GM21390 (cell line): ENCODE results near the gene SPDYE1.
"Not testable (repeated sequence)": the region's sequence is repeated elsewhere in the genome, so short reads cannot be mapped to it uniquely, and the experiment has no call there.

Experiments used
- ATAC-seq: cut with Tn5 transposase; IDR thresholded peaks from one replicate; pipeline ENCODE4 v1.9.1; 2021; ENCODE audit not compliant: unreplicated experiment

Gene SPDYE1

GRCh38 chr7:43990829-43991228, 6.9 kb upstream of the SPDYE1 start:
- not testable (repeated sequence) for ATAC-seq

GRCh38 chr7:43992896-43993295, 4.8 kb upstream of the SPDYE1 start:
- ATAC-seq = peak; percentile 82

- not testable (repeated sequence) for ATAC-seq
These were observed 3.0 kb upstream of the SPDYE1 start for GRCh38 chr7:43994681-43995080.

GRCh38 chr7:44012081-44012480, 14.4 kb downstream of the SPDYE1 start:
- not testable (repeated sequence) for ATAC-seq

- not testable (repeated sequence) for ATAC-seq
These were observed 17.4 kb downstream of the SPDYE1 start for GRCh38 chr7:44015090-44015489.

GRCh38 chr7:44018857-44019807, 21.4 kb downstream of the SPDYE1 start:
- peak; percentile 95 for ATAC-seq

GRCh38 chr7:44019825-44020224, 22.1 kb downstream of the SPDYE1 start:
- not testable (repeated sequence) for ATAC-seq

- not testable (repeated sequence) for ATAC-seq
These were observed 24.4 kb downstream of the SPDYE1 start for GRCh38 chr7:44022069-44022468.

GRCh38 chr7:44022796-44023467, 25.2 kb downstream of the SPDYE1 start:
- ATAC-seq = not testable (repeated sequence)

GRCh38 chr7:44029433-44029832, 31.7 kb downstream of the SPDYE1 start:
- ATAC-seq = not testable (repeated sequence)

GRCh38 chr7:44030029-44030428, 32.3 kb downstream of the SPDYE1 start:
- not testable (repeated sequence) for ATAC-seq

- not testable (repeated sequence) for ATAC-seq
These were observed 33.6 kb downstream of the SPDYE1 start for GRCh38 chr7:44031319-44031718.

GRCh38 chr7:44032031-44032430, 34.3 kb downstream of the SPDYE1 start:
- ATAC-seq = not testable (repeated sequence)

- not testable (repeated sequence) for ATAC-seq
These were observed 36.5 kb downstream of the SPDYE1 start for GRCh38 chr7:44033971-44034844.

- ATAC-seq = not testable (repeated sequence)
These were observed 38.7 kb downstream of the SPDYE1 start for GRCh38 chr7:44036364-44036763.

- ATAC-seq = not testable (repeated sequence)
These were observed 40.3 kb downstream of the SPDYE1 start for GRCh38 chr7:44037951-44038350.

GRCh38 chr7:44038553-44038952, 40.9 kb downstream of the SPDYE1 start:
- ATAC-seq = not testable (repeated sequence)

- peak; percentile 68 for ATAC-seq
These were observed 41.4 kb downstream of the SPDYE1 start for GRCh38 chr7:44038961-44039558.

- ATAC-seq = peak; percentile 2
These were observed 42.2 kb downstream of the SPDYE1 start for GRCh38 chr7:44039800-44040492.

GRCh38 chr7:44040493-44040891, 42.8 kb downstream of the SPDYE1 start:
- peak; percentile 38 for ATAC-seq
